OCI-LY7 (cell line): Measurements from ENCODE around the gene EGR2. TPM values are rescaled to one million over a fixed set of nuclear protein-coding genes. Genes with fewer than 3 reads are reported as not detected.

Experiments used
- BruUV-seq: library from RNA; stranded (reverse); fragments of 400-500 nt; replicated peaks from 2 replicates; lab custom pipeline; 2021; lab: Mats Ljungman, UMichigan
- CTCF ChIA-PET: fragments of 300-600 bp; sonication (Branson Sonifier 250); formaldehyde crosslinking; loops from one replicate; lab custom pipeline; 2022; ENCODE audit warnings: antibody characterized with exemption; ENCODE audit not compliant: unreplicated experiment; lab: Charles Lee
- POLR2A ChIA-PET: fragments of 300-600 bp; sonication (Branson Sonifier 250); formaldehyde crosslinking; loops from one replicate; lab custom pipeline; 2022; ENCODE audit warnings: antibody characterized with exemption; lab: Charles Lee
- DNase-seq: peaks from one replicate; pipeline ENCODE4 v3.0.0-alpha.2; 2015; ENCODE audit warnings: low spot score
- H2AFZ ChIP-seq: fragments of 200-600 bp; sonication (generic), shearing (Covaris generic); 2 replicates; pipeline ENCODE4 v1.6.1; 2014; ENCODE audit warnings: mild to moderate bottlenecking, antibody characterized with exemption, low read length, moderate library complexity
- H3K27ac ChIP-seq: fragments of 200-600 bp; sonication (generic); 2 replicates; pipeline ENCODE4 v1.5.1; 2014; ENCODE audit warnings: mixed run types, low read depth, mild to moderate bottlenecking, moderate library complexity, low read length, inconsistent platforms; ENCODE audit not compliant: poor library complexity, severe bottlenecking
- H3K36me3 ChIP-seq: fragments of 200-600 bp; sonication (generic); 2 replicates; pipeline ENCODE4 v1.6.1; 2014; ENCODE audit warnings: mild to moderate bottlenecking, antibody characterized with exemption, low read length, moderate library complexity, mixed read lengths; ENCODE audit not compliant: insufficient read depth
- H3K4me1 ChIP-seq: fragments of 200-600 bp; sonication (generic); 2 replicates; pipeline ENCODE4 v1.5.1; 2014; ENCODE audit warnings: mild to moderate bottlenecking, low read length; ENCODE audit not compliant: insufficient read depth, poor library complexity, severe bottlenecking
- H3K4me2 ChIP-seq: fragments of 200-600 bp; sonication (generic); 2 replicates; pipeline ENCODE4 v1.6.1; 2014; ENCODE audit warnings: mild to moderate bottlenecking, low read length
- H3K4me3 ChIP-seq: fragments of 200-600 bp; sonication (generic); 2 replicates; pipeline ENCODE4 v1.5.1; 2014; ENCODE audit warnings: mild to moderate bottlenecking, low read depth, low read length; ENCODE audit not compliant: poor library complexity, severe bottlenecking
- H3K79me2 ChIP-seq: fragments of 200-600 bp; sonication (generic); 2 replicates; pipeline ENCODE4 v1.6.1; 2016; ENCODE audit warnings: low read depth, mild to moderate bottlenecking, low read length, moderate library complexity, mixed read lengths; ENCODE audit not compliant: insufficient read depth
- H3K9me2 ChIP-seq: fragments of 200-600 bp; sonication (generic); 2 replicates; pipeline ENCODE4 v1.6.1; 2016; ENCODE audit warnings: mild to moderate bottlenecking, low read length, mixed read lengths; ENCODE audit not compliant: insufficient read depth
- H3K9me3 ChIP-seq: fragments of 200-600 bp; sonication (generic); 2 replicates; pipeline ENCODE4 v1.6.1; 2014; ENCODE audit warnings: mild to moderate bottlenecking, mixed run types, low read length, mixed read lengths
- H4K20me1 ChIP-seq: fragments of 200-600 bp; sonication (generic); 2 replicates; pipeline ENCODE4 v1.6.1; 2014; ENCODE audit warnings: mild to moderate bottlenecking, antibody characterized with exemption, low read length, moderate library complexity, mixed read lengths; ENCODE audit not compliant: insufficient read depth
- CTCF ChIP-seq: fragments of 200-600 bp; sonication (generic); conservative IDR thresholded peaks from 2 replicates; pipeline ENCODE4 v1.5.1; 2014; ENCODE audit warnings: mild to moderate bottlenecking, antibody characterized with exemption, low read length, moderate library complexity, mixed read lengths
- EZH2phosphoT487 ChIP-seq: fragments of 200-600 bp; sonication (generic); IDR thresholded peaks from 2 replicates; pipeline ENCODE4 v1.6.1; 2018; ENCODE audit warnings: low read depth, borderline replicate concordance, mild to moderate bottlenecking, mixed run types, antibody characterized with exemption, low read length, moderate library complexity, mixed read lengths
- intact Hi-C: fragments of 100-400 bp; cut with micrococcal nuclease; formaldehyde crosslinking; loops from one replicate; pipeline ENCODE4 v1.10.0; 2022; ENCODE audit not compliant: unreplicated experiment
- total RNA-seq, 2 experiments: library from RNA; depleted of rRNA in 1 of 2; stranded (reverse); fragments of >200 nt in 1 of 2; shearing (Covaris generic) in 1 of 2; gene quantifications; 2 replicates each; pipeline ENCODE4 v1.2.3, GENCODE V29; 2014 to 2022

The EGR2 gene
- total RNA-seq, 2 experiments from 2014 or later = 0.19 TPM; not detected in 1

- H3K4me3 ChIP-seq = no peak overlapping the region
- no peaks in the 10 kb centered on the region for H3K9me3 ChIP-seq
- H3K4me1 ChIP-seq = peaks cover 35% of the 10 kb centered on the region
- H3K9me2 ChIP-seq = no peaks in the 10 kb centered on the region
- TF ChIP-seq CTCF (no peak), EZH2phosphoT487 (no peak)
- H3K27ac ChIP-seq = no peak overlapping the region
- CTCF ChIA-PET = no interaction called here
- intact Hi-C loops = loop anchor here (10.0 kb wide), 1 partner anchor 714 kb away; the partner anchor contains the start of gene REEP3
- H3K4me2 ChIP-seq = no peak overlapping the region
- peaks cover 52% of the 10 kb centered on the region for H3K79me2 ChIP-seq
- peaks cover 56% of the 10 kb centered on the region for H3K36me3 ChIP-seq
- BruUV-seq = no TSS peak
- POLR2A ChIA-PET = interaction anchor here (0.6 to 1.2 kb wide), 3 partner anchors 193 to 1215 kb away, joined by 3 to 4 read pairs (median 3); no protein-coding TSS in a partner anchor
- H4K20me1 ChIP-seq = peaks cover 41% of the 10 kb centered on the region
- no peak for DNase-seq
- no peak overlapping the region for H2AFZ ChIP-seq
These were observed 5.8 kb downstream of the EGR2 start for GRCh38 chr10:62810156-62810902.

- peaks cover 40% of the 10 kb centered on the region for H4K20me1 ChIP-seq
- H3K4me3 ChIP-seq = peak overlapping the region; percentile 88
- CTCF ChIA-PET = interaction anchor here (0.6 to 1.0 kb wide), 3 partner anchors 10 to 212 kb away, joined by 3 to 6 read pairs (median 4); partner anchors contain the start of gene EGR2
- POLR2A ChIA-PET = interaction anchor here (0.6 to 6.9 kb wide), 14 partner anchors 10 to 731 kb away, joined by 3 to 54 read pairs (median 3); partner anchors contain the start of gene EGR2
- H2AFZ ChIP-seq = no peak overlapping the region
- no peak overlapping the region for H3K27ac ChIP-seq
- TSS peak; percentile 62 for BruUV-seq
- H3K4me2 ChIP-seq = peak overlapping the region; percentile 73
- TF ChIP-seq EZH2phosphoT487 = no peak
- TF ChIP-seq CTCF = no peak
- H3K79me2 ChIP-seq = peaks cover 56% of the 10 kb centered on the region
- H3K9me2 ChIP-seq = no peaks in the 10 kb centered on the region
- peaks cover 55% of the 10 kb centered on the region for H3K36me3 ChIP-seq
- H3K4me1 ChIP-seq = peaks cover 39% of the 10 kb centered on the region
- no peak for DNase-seq
- H3K9me3 ChIP-seq = no peaks in the 10 kb centered on the region
- intact Hi-C loops = loop anchor here (5.0 to 10.0 kb wide), 2 partner anchors 326 to 459 kb away; partner anchors contain the start of gene NRBF2
These were observed 9.9 kb downstream of the EGR2 start for GRCh38 chr10:62806251-62806650.
